K562 (cell line): ENCODE data around the gene RPL21. TPM values are rescaled to one million over a fixed set of nuclear protein-coding genes. Genes with fewer than 3 reads are reported as not detected.

Source experiments
- ATAC-seq: fragments of 200-7000 bp; cut with Tn5 transposase; 3 replicates; pipeline ENCODE4 v1.9.1; 2020; ENCODE audit warnings: moderate library complexity
- BruUV-seq: library from RNA; stranded (reverse); fragments of 400-500 nt; replicated peaks from 2 replicates; lab custom pipeline; 2021; lab: Mats Ljungman, UMichigan
- CTCF ChIA-PET: fragments of 300-600 bp; formaldehyde crosslinking; extraction: SDS; loops from one replicate; lab custom pipeline; 2021; ENCODE audit warnings: low intra/inter-chr PET ratio; lab: Yijun Ruan, JAX
- POLR2A ChIA-PET: fragments of 300-600, 350-650 bp; sonication (Branson Sonifier 250); formaldehyde crosslinking; extraction: SDS; loops from one replicate; lab custom pipeline; 2021; ENCODE audit warnings: antibody characterized with exemption, inconsistent platforms; lab: Yijun Ruan, JAX
- DNase-seq, 4 experiments: peaks; one replicate each; pipeline versions ENCODE4 v3.0.0 to v3.0.0-alpha.2; 2011 to 2018; ENCODE audit warnings: low spot score in 3 of 4, mixed read lengths in 3 of 4; ENCODE audit errors: extremely low read depth in 1 of 4
- FAIRE-seq: peaks from 2 replicates; lab custom pipeline; 2011; peaks lifted over from hg19 to GRCh38; lab: Jason Lieb, UNC
- H2AFZ ChIP-seq: 2 replicates; pipeline ENCODE4 v1.6.0; 2011; ENCODE audit warnings: low read depth, low read length, control low read depth, inconsistent platforms
- H3K27ac ChIP-seq: fragments of 200-600 bp; 3 replicates; pipeline ENCODE4 v1.8.0; 2011; ENCODE audit warnings: low read depth, mild to moderate bottlenecking, control low read depth, inconsistent platforms, low read length, moderate library complexity, mixed read lengths; ENCODE audit errors: extremely low read depth
- H3K27me3 ChIP-seq, 2 experiments: fragments of 300-600 bp in 1 of 2; 2 replicates in 1 of 2; 3 replicates in 1 of 2; pipeline versions ENCODE4 v1.6.0 to v1.8.0; 2011; ENCODE audit warnings: inconsistent platforms in 2 of 2, low read length in 2 of 2, mild to moderate bottlenecking in 1 of 2, mixed read lengths in 1 of 2, moderate library complexity in 1 of 2; ENCODE audit not compliant: control insufficient read depth in 2 of 2, insufficient read depth in 2 of 2
- H3K36me3 ChIP-seq: fragments of 300-600 bp; 3 replicates; pipeline ENCODE4 v1.8.0; 2011; ENCODE audit warnings: mild to moderate bottlenecking, low read length, inconsistent platforms; ENCODE audit not compliant: control insufficient read depth, insufficient read depth
- H3K4me1 ChIP-seq, 2 experiments: fragments of 200-600 bp in 1 of 2; replicated peaks in 1 of 2; 2 replicates in 1 of 2; 3 replicates in 1 of 2; pipeline versions ENCODE4 v1.5.1 to v1.8.0; 2011; ENCODE audit warnings: inconsistent platforms in 2 of 2, low read length in 2 of 2, mild to moderate bottlenecking in 1 of 2, mixed read lengths in 1 of 2, moderate library complexity in 1 of 2; ENCODE audit not compliant: control insufficient read depth in 2 of 2, insufficient read depth in 2 of 2
- H3K4me2 ChIP-seq: 2 replicates; pipeline ENCODE4 v1.6.1; 2011; ENCODE audit warnings: low read length, control low read depth, inconsistent platforms, mixed read lengths; ENCODE audit not compliant: insufficient read depth
- H3K4me3 ChIP-seq: fragments of 200-600 bp; sonication (generic), shearing (Covaris generic); 2 replicates; pipeline ENCODE4 v1.5.1; 2016; ENCODE audit warnings: control low read depth, inconsistent platforms
- H3K79me2 ChIP-seq: fragments of 200-600 bp; 3 replicates; pipeline ENCODE4 v1.8.0; 2011; ENCODE audit warnings: low read length, inconsistent platforms; ENCODE audit not compliant: control insufficient read depth, insufficient read depth
- H3K9ac ChIP-seq, 2 experiments: 2 replicates each; pipeline versions ENCODE4 v1.6.0 to v1.6.1; 2011; ENCODE audit warnings: low read depth in 2 of 2, low read length in 2 of 2, control low read depth in 1 of 2, inconsistent platforms in 1 of 2, mild to moderate bottlenecking in 1 of 2, mixed read lengths in 1 of 2; ENCODE audit not compliant: insufficient read depth in 1 of 2
- H3K9me1 ChIP-seq: one replicate; pipeline ENCODE4 v1.6.0; 2011; ENCODE audit warnings: inconsistent platforms, mild to moderate bottlenecking, low read length, moderate library complexity; ENCODE audit not compliant: control insufficient read depth, insufficient read depth
- H3K9me3 ChIP-seq: replicated peaks from 2 replicates; pipeline ENCODE4 v1.5.1; 2011; ENCODE audit warnings: low read depth, low read length, inconsistent platforms; ENCODE audit not compliant: control insufficient read depth, insufficient read depth
- H4K20me1 ChIP-seq: replicated peaks from 2 replicates; pipeline ENCODE4 v1.6.1; 2011; ENCODE audit warnings: low read length, inconsistent platforms, mixed read lengths; ENCODE audit not compliant: control insufficient read depth, insufficient read depth
- CBFB ChIP-seq: sonication (generic); formaldehyde crosslinking; IDR thresholded peaks from 2 replicates; pipeline ENCODE4 v1.4.0; 2020; ENCODE audit warnings: mild to moderate bottlenecking, missing genetic modification reagents
- ELF4 ChIP-seq: fragments of 450-650 bp; formaldehyde crosslinking; IDR thresholded peaks from 2 replicates; pipeline ENCODE4 v1.4.0; 2022; ENCODE audit warnings: missing genetic modification characterization
- ETS2 ChIP-seq: IDR thresholded peaks from 2 replicates; pipeline ENCODE4 v1.6.1; 2016; ENCODE audit warnings: borderline replicate concordance, missing genetic modification characterization, mild to moderate bottlenecking, moderate library complexity, missing compliant biosample characterization; ENCODE audit not compliant: poor library complexity, severe bottlenecking
- ETV6 ChIP-seq, 3 experiments: fragments of 150-350 bp in 1 of 3; sonication (generic) in 1 of 3; formaldehyde crosslinking in 1 of 3; IDR thresholded peaks; 2 replicates each; pipeline versions ENCODE4 v1.6.1 to v1.8.0; 2014 to 2022; ENCODE audit warnings: borderline replicate concordance in 2 of 3, low read depth in 2 of 3, antibody characterized with exemption in 1 of 3, low read length in 1 of 3, mild to moderate bottlenecking in 1 of 3, missing genetic modification reagents in 1 of 3
- LARP7 ChIP-seq: fragments of 450-650 bp; IDR thresholded peaks from 2 replicates; pipeline ENCODE4 v1.6.1; 2016
- MXI1 ChIP-seq: IDR thresholded peaks from 2 replicates; pipeline ENCODE4 v1.6.1; 2011; ENCODE audit warnings: low read depth, mild to moderate bottlenecking, improper control_type of control experiment, low read length
- NCOA6 ChIP-seq: fragments of 450-650 bp; IDR thresholded peaks from 2 replicates; pipeline ENCODE4 v1.6.1; 2017; ENCODE audit warnings: mild to moderate bottlenecking
- NR2C2 ChIP-seq, 2 experiments: fragments of 200-800 bp in 1 of 2; sonication (Bioruptor generic) in 1 of 2; sonication (generic) in 1 of 2; formaldehyde crosslinking in 1 of 2; IDR thresholded peaks; 2 replicates each; pipeline versions ENCODE4 v1.6.1 to v1.8.0; 2016 to 2022; ENCODE audit warnings: mild to moderate bottlenecking in 1 of 2, missing compliant biosample characterization in 1 of 2, missing genetic modification characterization in 1 of 2, missing genetic modification reagents in 1 of 2
- RREB1 ChIP-seq: fragments of 250-450 bp; sonication (Bioruptor Pico); IDR thresholded peaks from 2 replicates; pipeline ENCODE4 v1.4.0; 2020
- TOE1 ChIP-seq, 2 experiments: fragments of 450-650 bp in 1 of 2; sonication (generic) in 1 of 2; formaldehyde crosslinking in 1 of 2; IDR thresholded peaks; 2 replicates each; pipeline versions ENCODE4 v1.7.1 to v1.8.0; 2016 to 2022; ENCODE audit warnings: borderline replicate concordance in 2 of 2, mild to moderate bottlenecking in 2 of 2, antibody characterized with exemption in 1 of 2, inconsistent platforms in 1 of 2, low read depth in 1 of 2, missing genetic modification reagents in 1 of 2, moderate library complexity in 1 of 2
- TRIM24 ChIP-seq, 2 experiments: fragments of 450-650 bp; IDR thresholded peaks; 2 replicates each; pipeline ENCODE4 v1.6.1; 2016
- XRCC3 ChIP-seq: fragments of 450-650 bp; IDR thresholded peaks from 2 replicates; pipeline ENCODE4 v1.6.1; 2017; ENCODE audit warnings: mild to moderate bottlenecking, moderate library complexity
- ZBTB33 ChIP-seq: sonication (generic); formaldehyde crosslinking; IDR thresholded peaks from 2 replicates; pipeline ENCODE4 v1.8.1; 2023; ENCODE audit warnings: mild to moderate bottlenecking, missing genetic modification reagents
- ZNF253 ChIP-seq: fragments of 250-450 bp; sonication (Bioruptor Pico); conservative IDR thresholded peaks from 2 replicates; pipeline ENCODE4 v1.6.1; 2021; ENCODE audit warnings: mild to moderate bottlenecking
- ZNF76 ChIP-seq: fragments of 250-450 bp; sonication (Bioruptor Pico); IDR thresholded peaks from 2 replicates; pipeline ENCODE4 v1.4.0; 2020; ENCODE audit warnings: mild to moderate bottlenecking, moderate library complexity, borderline replicate concordance
- WGBS: fragments of 100-300 bp; shearing (Covaris generic); methylation state at CpG from one replicate; pipeline ENCODE4 v1.1.6; 2016; ENCODE audit warnings: low coverage, mixed read lengths; ENCODE audit not compliant: insufficient coverage; ENCODE audit errors: missing lambda C conversion rate; 5-methylcytosine and 5-hydroxymethylcytosine counted together
- in situ Hi-C: fragments of 300-500 bp; cut with MboI; formaldehyde crosslinking; loops from 4 replicates; pipeline ENCODE4 v1.15.0; 2018; ENCODE audit warnings: inconsistent platforms, mixed read lengths
- intact Hi-C: fragments of 100-400 bp; cut with micrococcal nuclease; formaldehyde crosslinking; loops from 2 replicates; pipeline ENCODE4 v1.14.2; 2022
- polyA plus RNA-seq, 8 experiments: library from polyadenylated mRNA; depleted of rRNA in 4 of 8; stranded (reverse) in 5 of 8; unstranded in 3 of 8; fragments of >200 nt; fragmentation: Nextera tagmentation in 2 of 8; fragmentation: Illumina TruSeq in 1 of 8; extraction: Ambion mirVana in 2 of 8; extraction: Trizol in 1 of 8; gene quantifications; 2 replicates each; pipeline versions ENCODE4 v1.2.1 to v1.2.3, GENCODE V29; 2011 to 2014; ENCODE audit warnings: inconsistent platforms in 1 of 8, missing spikeins in 1 of 8
- total RNA-seq, 7 experiments: library from RNA; depleted of rRNA in 6 of 7; stranded (reverse); fragments of >200 nt in 6 of 7; fragmentation: Illumina TruSeq in 2 of 7; extraction: Trizol in 2 of 7; gene quantifications; 2 replicates each; pipeline versions ENCODE4 v1.2.1 to v1.2.3, GENCODE V29; 2011 to 2021; ENCODE audit warnings: low replicate concordance in 1 of 7

The RPL21 gene
- total and polyA plus RNA-seq, 9 of the 15 experiments (the other 6 are each of a cell fraction or from before 2014, with no cell fraction given), result 622 to 4,203 (median 1,676) TPM

GRCh38 chr13:27250833-27251165, 559 bp upstream of the RPL21 start:
- Histone ChIP-seq H3K36me3 (peaks cover 43% of the 10 kb centered on the region), H2AFZ (peak overlapping the region; percentile 99), H3K27ac (peak overlapping the region; percentile 99), H3K9me1 (no peaks in the 10 kb centered on the region), H3K4me3 (peak overlapping the region; percentile 98), H4K20me1 (peaks cover 5% of the 10 kb centered on the region; the same call in 1 of the 2 replicates), H3K4me2 (peak overlapping the region; percentile 96), H3K27me3 (no peaks in the 10 kb centered on the region), H3K9me3 (no peaks in the 10 kb centered on the region), H3K79me2 (peaks cover 62% of the 10 kb centered on the region), H3K9ac (peak overlapping the region; percentile 98 to 100), H3K4me1 (no peaks in the 10 kb centered on the region; a peak in 3 of 5 replicates)
- no peak for FAIRE-seq
- CTCF ChIA-PET, result no interaction called here
- in situ Hi-C loops (no loop called here), intact Hi-C loops (loop anchor here (2.0 kb wide), 1 partner anchor 80 kb away; the partner anchor contains the start of gene USP12)
- POLR2A ChIA-PET, result interaction anchor here (0.6 to 1.0 kb wide), 11 partner anchors 8 to 267 kb away, joined by 3 to 5 read pairs (median 3); no protein-coding TSS in a partner anchor
- DNase-seq, result no peak
- no peak for ATAC-seq
- TSS peak; percentile 91 for BruUV-seq
- WGBS, result 0% methylated on average over 9 of the region's 9 CpGs
- TF ChIP-seq ZNF76 (no peak), ZBTB33 (no peak), NR2C2 (CRISPR knock-in tag; IDR thresholded peaks at IDR 0.05) (no peak), NR2C2 (tag; IDR thresholded peaks at IDR 0.05) (0 out of 2 replicates have a peak, but pooled peaks have one; percentile 41), CBFB (CRISPR knock-in tag) (no peak), NCOA6 (no peak), ZNF253 (CRISPR knock-in tag) (no peak), MXI1 (no peak), RREB1 (CRISPR knock-in tag) (no peak), ELF4 (no peak), ETV6 (IDR thresholded peaks at IDR 0.05; ENCODE audit: borderline replicate concordance in 1 of 2, low read depth in 2 of 2, low read length in 1 of 2) (no peak), ETV6 (CRISPR knock-in tag; IDR thresholded peaks at IDR 0.05; ENCODE audit: borderline replicate concordance) (no peak), XRCC3 (no peak), TRIM24 (IDR thresholded peaks at IDR 0.05) (no peak), TOE1 (IDR thresholded peaks at IDR 0.05; ENCODE audit: borderline replicate concordance) (no peak), TOE1 (CRISPR knock-in tag; IDR thresholded peaks at IDR 0.05; ENCODE audit: borderline replicate concordance, low read depth) (no peak), LARP7 (no peak), ETS2 (no peak)
